GM12875 (cell line): Measurements from ENCODE around the gene MBD2.

Experiments used
- H3K4me3 ChIP-seq: one replicate; pipeline ENCODE4 v1.5.1; 2011; ENCODE audit warnings: low read depth, low read length, control low read depth
- TF ChIP-seq, protein P1 (sequence below): IDR thresholded peaks from 2 replicates; pipeline ENCODE4 v1.5.1; 2011; ENCODE audit warnings: low read depth, mild to moderate bottlenecking, control low read depth, inconsistent platforms, low read length, moderate library complexity, borderline replicate concordance; ENCODE audit not compliant: insufficient read depth

The MBD2 gene

DNA sequence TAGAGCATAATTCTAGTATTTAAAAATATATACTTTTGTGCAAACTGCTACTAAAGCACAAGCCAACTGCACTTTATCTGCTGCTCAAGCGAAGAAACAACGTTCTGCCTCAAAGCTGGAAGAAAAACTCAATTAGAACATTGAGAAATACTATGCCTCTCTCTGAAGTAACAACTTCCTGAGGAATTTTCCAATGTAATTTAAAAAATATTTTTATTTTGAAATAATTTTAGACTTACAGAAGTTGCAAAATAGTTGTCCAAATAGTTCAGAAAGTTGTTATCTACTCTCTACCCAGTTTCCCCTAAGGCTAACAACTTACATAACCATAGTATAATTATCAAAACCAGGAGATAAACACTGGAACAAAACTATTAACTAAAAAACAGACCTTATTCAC, 32.5 kb upstream of the MBD2 start:
- TF ChIP-seq, protein P1, sequence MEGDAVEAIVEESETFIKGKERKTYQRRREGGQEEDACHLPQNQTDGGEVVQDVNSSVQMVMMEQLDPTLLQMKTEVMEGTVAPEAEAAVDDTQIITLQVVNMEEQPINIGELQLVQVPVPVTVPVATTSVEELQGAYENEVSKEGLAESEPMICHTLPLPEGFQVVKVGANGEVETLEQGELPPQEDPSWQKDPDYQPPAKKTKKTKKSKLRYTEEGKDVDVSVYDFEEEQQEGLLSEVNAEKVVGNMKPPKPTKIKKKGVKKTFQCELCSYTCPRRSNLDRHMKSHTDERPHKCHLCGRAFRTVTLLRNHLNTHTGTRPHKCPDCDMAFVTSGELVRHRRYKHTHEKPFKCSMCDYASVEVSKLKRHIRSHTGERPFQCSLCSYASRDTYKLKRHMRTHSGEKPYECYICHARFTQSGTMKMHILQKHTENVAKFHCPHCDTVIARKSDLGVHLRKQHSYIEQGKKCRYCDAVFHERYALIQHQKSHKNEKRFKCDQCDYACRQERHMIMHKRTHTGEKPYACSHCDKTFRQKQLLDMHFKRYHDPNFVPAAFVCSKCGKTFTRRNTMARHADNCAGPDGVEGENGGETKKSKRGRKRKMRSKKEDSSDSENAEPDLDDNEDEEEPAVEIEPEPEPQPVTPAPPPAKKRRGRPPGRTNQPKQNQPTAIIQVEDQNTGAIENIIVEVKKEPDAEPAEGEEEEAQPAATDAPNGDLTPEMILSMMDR: no peak

GRCh38 chr18:54255141-54255540, 30.7 kb upstream of the MBD2 start:
- no peak overlapping the region for H3K4me3 ChIP-seq
- TF ChIP-seq, protein P1: no peak

More for the DNA sequence above, 32.5 kb upstream of the MBD2 start:
- H3K4me3 ChIP-seq: no peak overlapping the region

- no peak overlapping the region for H3K4me3 ChIP-seq
- TF ChIP-seq, protein P1: no peak
Measured at GRCh38 chr18:54254265-54254758, 29.8 kb upstream of the MBD2 start.

DNA sequence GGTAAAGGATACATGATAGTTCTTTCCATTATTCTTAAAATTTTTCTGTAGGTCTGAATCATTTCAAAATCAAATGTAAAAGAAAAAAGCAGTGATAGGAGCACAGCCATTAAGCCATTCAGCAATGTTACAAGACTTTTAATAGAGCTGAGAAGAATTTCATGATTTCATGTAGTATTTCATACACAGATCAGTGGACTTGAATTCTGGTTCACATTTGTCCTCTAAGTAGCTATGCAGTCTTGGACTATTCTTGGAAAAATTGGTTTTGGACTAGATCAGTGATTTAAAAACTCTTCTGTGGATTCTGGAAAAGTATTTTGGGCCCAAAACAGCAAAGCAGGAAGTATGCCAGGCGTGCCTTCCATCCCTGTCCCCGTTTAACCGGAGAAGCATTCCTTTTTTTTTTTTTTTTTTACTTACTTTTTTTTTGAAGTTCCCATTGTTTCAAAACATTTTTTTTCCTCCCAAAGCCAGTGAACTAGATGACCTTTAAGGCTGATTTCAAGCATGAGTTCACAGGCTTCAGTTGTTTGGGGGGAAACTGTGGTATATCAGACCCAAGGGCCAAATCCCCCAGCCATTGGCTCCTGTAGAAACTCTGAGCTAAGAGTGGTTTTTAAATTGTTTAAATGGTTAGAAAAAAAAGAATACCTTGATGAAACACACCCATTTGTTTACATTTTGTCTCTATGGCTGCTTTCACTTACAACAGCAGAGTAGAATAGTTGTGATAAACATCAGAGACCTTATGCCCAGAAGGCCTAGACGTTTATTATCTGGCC, 27.3 kb upstream of the MBD2 start:
- H3K4me3 ChIP-seq: no peak overlapping the region
- TF ChIP-seq, protein P1: no peak

- TF ChIP-seq, protein P1: no peak
- no peak overlapping the region for H3K4me3 ChIP-seq
Measured at GRCh38 chr18:54250846-54251261, 26.4 kb upstream of the MBD2 start.

- TF ChIP-seq, protein P1: no peak
- no peak overlapping the region for H3K4me3 ChIP-seq
Measured at GRCh38 chr18:54247511-54248175, 23.2 kb upstream of the MBD2 start.
